Duodenal mucosa (tissue), 2 donors: ENCODE measurements around the gene DARS1.

ENCODE experiments used
- H3K27ac ChIP-seq: one replicate; pipeline ENCODE4 v1.7.0; 2013; ENCODE audit warnings: low read depth, low read length
- H3K27me3 ChIP-seq, 2 donors: one replicate each; pipeline ENCODE4 v1.7.0; 2013; ENCODE audit warnings: low read length in 2 of 2, control low read depth in 1 of 2; ENCODE audit not compliant: insufficient read depth in 2 of 2, control insufficient read depth in 1 of 2
- H3K36me3 ChIP-seq, 2 donors: one replicate each; pipeline ENCODE4 v1.7.0; 2013; ENCODE audit warnings: low read length in 2 of 2, control low read depth in 1 of 2; ENCODE audit not compliant: insufficient read depth in 2 of 2, control insufficient read depth in 1 of 2
- H3K4me1 ChIP-seq, 2 donors: one replicate each; pipeline ENCODE4 v1.7.0; 2013; ENCODE audit warnings: low read length in 2 of 2, control low read depth in 1 of 2; ENCODE audit not compliant: insufficient read depth in 2 of 2, control insufficient read depth in 1 of 2
- H3K4me3 ChIP-seq, 2 donors: one replicate each; pipeline ENCODE4 v1.7.0; 2013; ENCODE audit warnings: low read length in 2 of 2, low read depth in 1 of 2
- H3K9ac ChIP-seq, 2 donors: one replicate each; pipeline ENCODE4 v1.7.0; 2013; ENCODE audit warnings: low read length in 2 of 2, low read depth in 1 of 2
- H3K9me3 ChIP-seq, 2 donors: one replicate each; pipeline ENCODE4 v1.7.0; 2013; ENCODE audit warnings: low read length in 2 of 2, control low read depth in 1 of 2; ENCODE audit not compliant: control insufficient read depth in 1 of 2

Gene DARS1

GRCh38 chr2:136025057-136025973 is 39.9 kb upstream of the DARS1 start:
- H3K27me3 ChIP-seq, result no peaks in the 10 kb centered on the region
- H3K4me1 ChIP-seq, result peaks cover 4 to 7% of the 10 kb centered on the region in 2 donors
- H3K27ac ChIP-seq, result no peak overlapping the region
- H3K9me3 ChIP-seq, result no peaks in the 10 kb centered on the region
- no peaks in the 10 kb centered on the region for H3K36me3 ChIP-seq
- H3K9ac ChIP-seq, result no peak overlapping the region
- no peak overlapping the region for H3K4me3 ChIP-seq

DNA sequence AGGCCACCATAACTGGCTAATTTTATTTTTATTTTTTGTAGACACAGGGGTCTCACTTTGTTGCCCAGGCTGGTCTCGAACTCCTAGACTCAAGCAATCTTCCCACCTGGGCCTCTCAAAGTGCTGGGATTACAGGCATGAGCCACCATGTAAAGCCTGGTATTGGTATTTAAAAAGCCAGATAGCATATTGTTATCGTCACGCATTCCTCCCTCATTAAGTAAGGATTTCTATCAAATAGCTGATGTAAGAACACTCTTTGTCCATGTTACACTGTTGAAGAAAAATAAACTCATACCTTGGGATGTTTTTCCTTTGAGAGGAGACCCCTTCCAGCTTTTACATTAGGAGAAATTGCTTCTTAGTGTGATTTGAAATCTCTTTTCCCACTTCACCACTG is 39.2 kb upstream of the DARS1 start:
- Histone ChIP-seq H3K4me3 (no peak overlapping the region), H3K27me3 (no peaks in the 10 kb centered on the region), H3K4me1 (peaks cover 4 to 7% of the 10 kb centered on the region in 2 donors), H3K36me3 (no peaks in the 10 kb centered on the region), H3K9ac (no peak overlapping the region), H3K9me3 (no peaks in the 10 kb centered on the region), H3K27ac (no peak overlapping the region)

- Histone ChIP-seq H3K27me3 (no peaks in the 10 kb centered on the region), H3K27ac (no peak overlapping the region), H3K9me3 (no peaks in the 10 kb centered on the region), H3K4me1 (peaks cover 4 to 7% of the 10 kb centered on the region in 2 donors), H3K36me3 (no peaks in the 10 kb centered on the region), H3K9ac (no peak overlapping the region), H3K4me3 (no peak overlapping the region)
Observed at GRCh38 chr2:136024185-136024584, 38.8 kb upstream of the DARS1 start.

DNA sequence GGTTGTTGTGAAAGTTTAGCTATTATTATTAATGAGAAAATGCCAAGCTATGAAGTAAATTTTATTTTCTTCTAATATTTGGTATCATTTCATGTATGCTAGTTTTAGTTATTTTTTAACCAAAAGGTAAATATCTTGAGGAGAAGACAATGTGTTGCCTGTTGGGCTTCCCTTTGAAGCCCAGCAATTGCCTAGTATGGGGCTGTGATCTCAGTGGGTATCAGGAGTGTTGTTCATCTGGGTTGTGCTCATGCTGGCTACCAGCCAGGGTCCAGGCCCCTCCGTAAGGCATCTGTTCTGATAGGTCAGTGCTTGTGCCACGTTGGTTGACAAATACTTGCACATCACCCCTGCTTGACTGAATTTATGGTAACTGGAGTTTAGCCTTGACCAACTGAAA is 38.0 kb upstream of the DARS1 start:
- Histone ChIP-seq H3K4me3 (no peak overlapping the region), H3K27ac (no peak overlapping the region), H3K27me3 (no peaks in the 10 kb centered on the region), H3K9ac (no peak overlapping the region), H3K36me3 (no peaks in the 10 kb centered on the region), H3K9me3 (no peaks in the 10 kb centered on the region), H3K4me1 (peaks cover 4 to 7% of the 10 kb centered on the region in 2 donors)

- Histone ChIP-seq H3K27ac (no peak overlapping the region), H3K27me3 (no peaks in the 10 kb centered on the region), H3K4me1 (peaks cover 4 to 7% of the 10 kb centered on the region in 2 donors), H3K9me3 (no peaks in the 10 kb centered on the region), H3K36me3 (no peaks in the 10 kb centered on the region), H3K9ac (no peak overlapping the region), H3K4me3 (no peak overlapping the region)
Observed at GRCh38 chr2:136022396-136023146, 37.1 kb upstream of the DARS1 start.

DNA sequence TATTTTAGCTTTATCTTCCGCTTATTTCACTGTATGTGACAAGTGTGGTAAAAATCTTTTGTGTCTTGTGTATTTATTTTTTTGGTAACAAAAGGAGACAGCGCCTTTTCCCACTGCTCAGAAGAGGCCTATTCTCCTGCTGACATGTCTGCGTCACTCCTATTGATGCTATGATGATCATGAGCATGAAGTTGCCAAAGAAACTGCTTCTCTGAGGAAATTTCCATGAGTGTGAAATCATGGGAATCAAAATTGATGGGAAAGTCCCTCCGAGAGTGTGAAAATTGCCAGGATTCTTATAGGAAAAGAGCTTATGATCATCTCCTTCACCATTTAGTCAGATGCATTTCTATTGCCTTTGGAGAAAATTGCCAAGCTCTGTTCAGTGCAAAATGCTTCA is 36.5 kb upstream of the DARS1 start:
- H3K4me3 ChIP-seq, result no peak overlapping the region
- no peak overlapping the region for H3K9ac ChIP-seq
- H3K36me3 ChIP-seq, result no peaks in the 10 kb centered on the region
- H3K9me3 ChIP-seq, result no peaks in the 10 kb centered on the region
- peaks cover 4 to 7% of the 10 kb centered on the region in 2 donors for H3K4me1 ChIP-seq
- H3K27ac ChIP-seq, result no peak overlapping the region
- no peaks in the 10 kb centered on the region for H3K27me3 ChIP-seq

DNA sequence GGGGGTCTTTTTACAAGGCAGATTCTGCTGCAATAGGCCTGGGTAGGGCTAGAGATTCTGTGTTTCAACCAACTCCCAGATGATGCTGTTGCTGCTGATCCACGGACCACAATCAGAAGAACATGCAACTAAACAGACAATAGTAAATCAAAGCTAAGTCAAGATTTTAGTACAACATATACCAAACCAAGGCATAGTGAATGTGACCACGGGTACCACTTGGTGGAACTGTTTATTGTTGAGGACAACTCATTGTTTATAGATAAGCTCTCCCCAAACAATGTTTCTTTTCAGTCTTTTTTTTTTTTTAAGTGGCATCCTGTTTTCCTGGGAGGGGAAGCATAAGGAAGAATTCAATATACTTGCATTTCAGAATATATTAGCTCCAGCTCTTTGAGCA is 36.0 kb upstream of the DARS1 start:
- no peak overlapping the region for H3K27ac ChIP-seq
- H3K36me3 ChIP-seq, result no peaks in the 10 kb centered on the region
- H3K9ac ChIP-seq, result no peak overlapping the region
- peaks cover 4 to 7% of the 10 kb centered on the region in 2 donors for H3K4me1 ChIP-seq
- H3K27me3 ChIP-seq, result no peaks in the 10 kb centered on the region
- H3K9me3 ChIP-seq, result no peaks in the 10 kb centered on the region
- no peak overlapping the region for H3K4me3 ChIP-seq

DNA sequence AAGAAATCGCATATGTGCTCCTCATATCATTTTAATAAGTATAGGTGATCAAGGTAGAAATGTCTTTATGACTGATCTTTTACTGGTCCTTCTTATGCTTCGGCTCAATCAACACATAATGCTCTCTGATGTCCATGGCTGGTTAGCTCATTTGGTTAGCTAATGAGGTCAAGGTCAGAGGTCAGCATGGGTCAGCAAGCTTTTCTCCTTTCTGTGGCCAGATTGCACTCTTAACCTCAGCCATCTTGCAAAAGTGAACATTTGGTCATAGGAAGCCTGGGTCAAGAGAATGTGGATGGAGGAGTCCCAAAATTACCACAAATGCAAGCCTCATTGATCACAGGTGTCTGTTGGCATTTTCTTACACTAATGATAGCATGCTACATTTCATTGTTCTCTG is 35.4 kb upstream of the DARS1 start:
- H3K4me1 ChIP-seq, result peaks cover 3 to 5% of the 10 kb centered on the region in 2 donors
- no peak overlapping the region for H3K4me3 ChIP-seq
- no peaks in the 10 kb centered on the region for H3K27me3 ChIP-seq
- no peak overlapping the region for H3K9ac ChIP-seq
- H3K36me3 ChIP-seq, result no peaks in the 10 kb centered on the region
- H3K9me3 ChIP-seq, result no peaks in the 10 kb centered on the region
- no peak overlapping the region for H3K27ac ChIP-seq

- no peak overlapping the region for H3K4me3 ChIP-seq
- no peaks in the 10 kb centered on the region for H3K9me3 ChIP-seq
- H3K36me3 ChIP-seq, result no peaks in the 10 kb centered on the region
- no peak overlapping the region for H3K9ac ChIP-seq
- H3K27ac ChIP-seq, result no peak overlapping the region
- no peaks in the 10 kb centered on the region for H3K4me1 ChIP-seq
- no peaks in the 10 kb centered on the region for H3K27me3 ChIP-seq
Observed at GRCh38 chr2:136019825-136020224, 34.4 kb upstream of the DARS1 start.

DNA sequence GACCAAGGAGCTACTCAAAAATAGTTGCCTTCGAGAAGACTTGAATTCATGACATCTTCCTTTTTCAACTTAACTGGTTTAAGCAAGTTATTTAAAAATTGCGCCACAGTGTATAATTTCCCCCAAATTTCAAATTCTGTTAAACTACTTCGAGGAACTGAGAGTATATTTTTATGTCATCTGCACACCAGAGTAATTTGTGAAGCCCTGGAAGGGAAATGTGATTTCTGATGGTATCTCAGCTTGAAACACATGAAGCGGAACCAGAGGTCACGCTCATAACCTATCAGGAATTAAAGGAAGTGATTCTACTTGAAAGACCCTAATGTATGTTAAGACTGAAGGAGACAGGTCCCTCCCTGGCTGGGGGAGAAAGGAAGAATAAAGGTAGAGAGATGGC is 33.9 kb upstream of the DARS1 start:
- H3K4me3 ChIP-seq, result no peak overlapping the region
- no peaks in the 10 kb centered on the region for H3K9me3 ChIP-seq
- H3K9ac ChIP-seq, result no peak overlapping the region
- H3K4me1 ChIP-seq, result peaks cover under 1% of the 10 kb centered on the region in 2 donors
- no peak overlapping the region for H3K27ac ChIP-seq
- no peaks in the 10 kb centered on the region for H3K36me3 ChIP-seq
- H3K27me3 ChIP-seq, result no peaks in the 10 kb centered on the region
